HG02588 (cell line): ENCODE measurements around the gene COPRS.

Experiments
- ATAC-seq: cut with Tn5 transposase; IDR thresholded peaks from one replicate; pipeline ENCODE4 v1.9.1; 2021; ENCODE audit warnings: mild to moderate bottlenecking, moderate library complexity; ENCODE audit not compliant: unreplicated experiment

Gene COPRS

GRCh38 chr17:31858642-31859486 is at the start of gene COPRS:
Gene COPRS (minus strand): TSS chr17:31859244. CDS start chr17:31859199, 45 bp downstream.
- peak; percentile 70 for ATAC-seq

- ATAC-seq, result no peak
These were observed 49.3 kb upstream of the COPRS start for GRCh38 chr17:31908386-31908785.

DNA sequence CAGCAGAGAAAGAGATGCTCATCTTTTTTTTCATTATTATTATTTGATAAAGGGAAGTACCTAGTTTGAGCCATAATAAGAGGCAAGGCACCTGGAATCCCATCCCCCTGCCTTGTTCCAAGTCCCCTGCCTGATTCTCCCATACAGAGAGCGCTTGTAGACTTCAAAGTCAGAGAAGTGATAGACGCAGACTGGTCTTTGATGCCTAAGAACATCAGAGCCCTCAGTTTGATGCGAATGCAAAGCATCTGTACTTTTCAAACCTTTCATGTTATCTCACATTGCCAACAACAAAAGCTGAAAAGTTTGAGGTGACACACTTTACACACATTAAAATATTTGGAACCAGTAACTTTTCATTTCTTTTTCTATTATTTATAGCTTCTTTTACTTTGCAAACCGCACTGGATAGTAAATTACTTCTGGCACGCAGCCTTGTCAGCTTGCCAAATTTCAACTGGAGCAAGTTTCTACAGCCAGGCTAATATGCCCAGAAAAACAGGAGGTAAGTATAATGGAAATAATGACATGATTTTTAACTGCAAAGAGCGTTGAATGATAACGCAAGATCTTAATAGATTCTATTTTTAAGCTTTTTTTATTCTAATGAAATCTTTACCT is 48.4 kb upstream of the COPRS start:
- no peak for ATAC-seq

GRCh38 chr17:31903401-31903800 is 44.4 kb upstream of the COPRS start:
- ATAC-seq, result no peak

DNA sequence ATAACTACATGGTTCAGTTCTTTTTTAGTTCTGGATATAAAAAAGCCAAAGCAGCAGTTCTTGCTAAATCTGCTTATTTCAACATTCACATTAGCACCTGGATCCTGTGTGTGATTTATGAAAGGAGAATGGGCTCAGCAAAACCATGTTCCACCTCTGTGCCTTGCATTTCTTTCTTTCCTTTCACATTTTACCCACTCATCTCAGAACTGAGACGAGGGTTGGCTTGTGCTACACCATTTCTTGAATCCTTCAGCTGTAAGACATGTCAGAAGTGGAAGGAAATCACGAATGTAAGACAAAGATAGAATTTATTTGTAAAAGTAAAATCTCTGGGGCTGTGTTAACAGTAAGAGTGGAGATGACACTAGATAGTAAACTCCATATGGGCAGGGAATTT is 43.6 kb upstream of the COPRS start:
- no peak for ATAC-seq

DNA sequence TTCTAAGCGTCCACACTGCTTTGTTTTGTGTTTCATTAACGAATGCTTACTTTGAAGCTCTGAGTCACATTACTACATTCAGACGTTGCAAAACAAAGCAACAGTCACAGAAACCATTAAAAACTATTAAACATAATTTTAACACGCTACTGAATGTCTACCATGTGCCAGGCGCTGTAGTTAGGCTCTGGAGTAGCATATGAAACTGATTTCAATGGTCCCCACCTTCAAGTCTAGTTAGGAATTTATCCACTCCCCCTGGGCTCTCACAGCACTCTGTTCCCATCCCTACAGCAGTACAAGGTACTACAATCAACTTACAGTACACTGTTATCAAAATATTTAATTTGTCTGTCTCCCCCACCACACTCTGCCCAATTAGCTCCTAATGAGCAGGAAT is 41.8 kb upstream of the COPRS start:
- no peak for ATAC-seq

GRCh38 chr17:31888124-31888523 is 29.1 kb upstream of the COPRS start:
- ATAC-seq, result no peak

DNA sequence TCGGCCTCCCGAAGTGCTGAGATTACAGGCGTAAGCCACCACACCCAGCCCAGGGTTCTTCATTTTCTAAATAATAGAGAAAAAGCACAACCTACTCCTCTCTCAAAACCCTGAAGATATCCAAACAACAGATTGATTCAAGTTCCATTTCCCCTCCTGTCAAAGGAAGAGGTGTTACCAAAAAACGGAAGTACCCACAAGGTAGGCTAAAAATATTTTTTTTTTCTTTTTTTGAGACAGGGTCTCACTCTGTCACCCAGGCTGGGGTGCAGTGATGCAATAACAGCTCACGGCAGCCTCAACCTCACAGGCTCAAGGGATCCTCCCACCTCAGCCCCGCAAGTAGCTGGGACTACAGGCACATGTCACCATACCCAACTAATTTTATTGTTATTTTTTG is 23.5 kb upstream of the COPRS start:
- ATAC-seq, result no peak

DNA sequence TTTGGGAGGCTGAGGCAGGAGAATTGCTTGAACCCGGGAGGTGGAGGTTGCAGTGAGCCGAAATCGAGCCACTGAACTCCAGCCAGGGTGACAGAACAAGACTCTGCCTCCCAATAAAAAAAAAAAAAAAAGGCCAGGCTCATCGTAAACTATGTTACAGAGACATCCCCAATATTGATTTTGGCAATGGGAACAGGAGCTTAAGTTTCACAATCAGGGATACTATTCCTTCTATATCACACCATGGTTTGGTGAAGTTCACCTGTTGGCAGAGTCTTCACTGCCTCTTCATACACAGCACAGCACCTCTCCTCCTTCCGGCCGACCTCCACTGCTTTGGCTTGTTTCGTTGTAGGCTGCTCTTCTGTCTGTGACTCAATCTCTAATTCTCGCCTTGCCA is 21.3 kb upstream of the COPRS start:
- ATAC-seq, result no peak

- no peak for ATAC-seq
These were observed 19.6 kb upstream of the COPRS start for GRCh38 chr17:31878703-31879073.

DNA sequence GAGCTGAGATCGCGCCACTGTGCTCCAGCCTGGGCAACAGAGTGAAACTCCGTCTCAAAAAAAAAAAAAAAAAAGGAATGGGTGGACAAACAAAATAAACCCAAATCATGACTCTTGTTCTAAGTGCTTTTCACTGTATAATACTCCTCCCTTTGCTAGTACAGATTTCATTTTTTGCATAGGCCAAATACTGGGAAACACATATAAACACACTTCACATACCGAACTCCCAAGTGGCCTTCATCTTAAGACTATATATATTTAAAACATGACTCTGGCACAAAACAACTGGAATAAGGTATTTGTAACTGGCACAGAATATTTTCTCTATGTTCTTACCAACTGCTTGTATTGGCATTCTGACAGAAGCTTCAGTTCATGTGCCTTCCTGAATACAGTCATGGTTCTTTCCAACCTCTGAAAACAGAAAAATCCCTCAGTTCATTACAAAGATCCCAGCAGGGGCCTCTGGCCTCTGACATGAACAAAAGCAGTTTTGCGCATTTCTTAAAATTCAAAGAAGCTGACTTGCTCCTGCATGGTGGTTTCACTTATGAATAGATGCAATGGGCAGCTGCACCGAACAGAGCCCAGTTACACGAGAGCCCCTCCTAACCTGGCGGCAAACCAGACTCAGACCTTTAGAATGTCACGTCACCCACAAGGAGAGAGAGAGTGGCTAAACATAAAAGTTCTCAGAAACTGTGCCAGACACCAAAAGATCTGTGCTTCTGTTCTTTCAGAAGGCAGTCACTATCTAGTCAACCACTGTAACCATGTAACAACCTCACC is 19.1 kb upstream of the COPRS start:
- no peak for ATAC-seq

GRCh38 chr17:31877341-31877740 is 18.3 kb upstream of the COPRS start:
- ATAC-seq, result no peak

DNA sequence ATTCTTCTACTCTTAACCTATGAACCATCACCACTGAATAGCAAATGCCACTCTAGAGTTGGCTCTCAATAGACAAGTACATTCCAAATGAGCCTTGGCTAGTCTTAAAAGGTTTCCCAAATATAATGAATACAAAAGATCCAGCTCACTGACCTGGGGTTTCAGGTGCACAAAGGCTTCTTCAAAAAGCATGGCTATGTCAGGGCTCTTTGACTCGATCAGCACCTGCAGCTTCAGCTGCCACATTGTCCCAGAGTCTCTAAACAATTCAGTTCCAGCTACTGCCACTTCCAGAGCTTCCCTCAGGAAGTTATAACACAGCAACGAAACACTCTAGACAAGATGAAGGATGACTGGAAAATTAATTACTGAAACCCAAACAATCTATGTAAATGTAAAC is 16.0 kb upstream of the COPRS start:
- ATAC-seq, result no peak

GRCh38 chr17:31869797-31870568 is 10.9 kb upstream of the COPRS start:
- no peak for ATAC-seq

DNA sequence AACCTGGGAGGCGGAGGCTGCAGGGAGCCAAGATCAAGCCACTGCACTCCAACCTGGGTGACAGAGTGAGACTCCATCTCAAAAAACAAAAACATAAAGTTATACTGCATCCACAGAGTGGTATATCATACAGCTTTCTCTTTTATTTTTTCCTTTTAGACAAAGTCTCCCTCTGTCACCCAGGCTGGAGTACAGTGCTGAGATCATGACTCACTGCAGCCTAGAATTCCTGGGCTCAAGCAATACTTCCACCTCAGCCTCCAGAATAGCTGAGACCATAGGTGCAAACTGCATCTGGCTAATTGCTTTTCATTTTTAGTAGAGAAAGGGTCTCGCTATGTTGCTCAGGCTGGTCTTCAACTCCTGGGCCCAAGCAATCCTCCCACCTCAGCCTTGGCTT is 10.0 kb upstream of the COPRS start:
- no peak for ATAC-seq

DNA sequence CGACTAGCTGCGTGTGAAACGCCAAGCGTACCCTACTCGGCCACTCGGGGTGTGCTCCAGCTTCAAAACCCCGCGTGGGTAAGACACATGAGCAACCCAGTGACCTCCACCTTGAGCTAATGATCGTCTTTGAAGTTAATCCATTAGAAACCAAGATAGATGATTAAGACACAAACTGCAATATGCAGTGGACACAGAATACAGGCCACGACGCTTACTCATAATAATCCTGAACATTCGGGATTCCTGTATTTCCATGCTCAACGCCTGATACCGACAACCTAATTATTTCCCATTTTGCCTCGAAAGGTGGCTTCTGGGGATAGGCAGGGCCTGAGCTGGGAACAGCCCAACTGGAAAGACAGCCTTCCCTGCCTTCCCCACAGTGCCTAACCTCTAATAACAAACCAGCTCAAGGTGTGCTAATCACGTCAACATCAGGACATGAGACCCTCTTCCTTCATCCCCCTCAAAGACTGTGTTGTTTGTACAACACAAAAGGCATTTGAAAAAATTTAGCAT is 504 bp upstream of the COPRS start:
- ATAC-seq, result no peak

- ATAC-seq, result no peak
These were observed 963 bp downstream of the COPRS start for GRCh38 chr17:31857920-31858641.

- ATAC-seq, result no peak
These were observed 2.3 kb downstream of the COPRS start for GRCh38 chr17:31856750-31857149.

DNA sequence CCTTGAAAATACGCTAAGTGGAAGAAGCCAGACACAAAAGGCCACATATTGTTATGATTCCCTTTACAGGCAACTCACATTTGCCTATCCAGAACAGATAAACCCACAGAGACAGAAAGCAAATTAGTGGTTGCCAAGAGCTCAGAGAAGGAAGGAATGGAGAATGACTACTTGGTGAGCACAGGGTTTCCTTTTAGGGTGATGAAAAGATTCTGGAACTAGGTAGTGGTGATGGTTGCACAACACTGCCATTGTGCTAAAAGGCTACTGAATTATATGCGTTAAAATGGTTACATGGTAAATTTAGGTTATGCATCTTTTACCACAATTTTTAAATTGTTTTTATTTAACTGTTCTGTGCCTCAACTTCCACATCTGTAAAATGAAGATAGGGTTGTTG is 4.4 kb downstream of the COPRS start:
- ATAC-seq, result no peak

- no peak for ATAC-seq
These were observed 5.1 kb downstream of the COPRS start for GRCh38 chr17:31853911-31854470.
